CD4-positive, alpha-beta memory T cell (primary cell): ENCODE data around the gene CBLN3. TPM values are rescaled to one million over a fixed set of nuclear protein-coding genes. Genes with fewer than 3 reads are reported as not detected.

ENCODE experiments used
- CTCF ChIA-PET: fragments of 350-600 bp; sonication (Branson Sonifier 250); formaldehyde crosslinking; loops from one replicate; lab custom pipeline; 2021; ENCODE audit warnings: inconsistent platforms; ENCODE audit not compliant: partially characterized antibody; lab: Charles Lee
- POLR2A ChIA-PET: fragments of 350-600 bp; sonication (Branson Sonifier 250); formaldehyde crosslinking; loops from one replicate; lab custom pipeline; 2021; ENCODE audit not compliant: partially characterized antibody; lab: Charles Lee
- DNase-seq, 5 donors: peaks; one replicate each; pipeline versions ENCODE4 v3.0.0 to v3.0.0-alpha.2; 2020 to 2022; ENCODE audit warnings: mixed read lengths in 1 of 5
- H3K27ac ChIP-seq: one replicate; pipeline ENCODE4 v1.7.0; 2013; ENCODE audit warnings: low read depth, low read length
- H3K27me3 ChIP-seq: 2 replicates; pipeline ENCODE4 v1.7.0; 2013; ENCODE audit warnings: mild to moderate bottlenecking, low read length, moderate library complexity; ENCODE audit not compliant: insufficient read depth
- H3K36me3 ChIP-seq: 2 replicates; pipeline ENCODE4 v1.7.0; 2013; ENCODE audit warnings: mild to moderate bottlenecking, low read length, moderate library complexity; ENCODE audit not compliant: insufficient read depth
- H3K4me1 ChIP-seq: 2 replicates; pipeline ENCODE4 v1.7.0; 2013; ENCODE audit warnings: mild to moderate bottlenecking, low read length, moderate library complexity; ENCODE audit not compliant: insufficient read depth
- H3K4me3 ChIP-seq, 2 donors: one replicate each; pipeline ENCODE4 v1.7.0; 2013; ENCODE audit warnings: low read length in 2 of 2, mild to moderate bottlenecking in 1 of 2
- H3K9me3 ChIP-seq, 2 donors: one replicate each; pipeline ENCODE4 v1.7.0; 2013; ENCODE audit warnings: low read length in 2 of 2, control low read depth in 1 of 2; ENCODE audit not compliant: control insufficient read depth in 1 of 2
- H3K27ac Mint-ChIP-seq, 7 donors: one replicate each; pipeline ENCODE4 v1.8.0; 2020 to 2021; ENCODE audit warnings: mixed read lengths in 7 of 7, mild to moderate bottlenecking in 6 of 7, inconsistent platforms in 3 of 7, moderate library complexity in 3 of 7
- H3K27me3 Mint-ChIP-seq, 2 donors: one replicate each; pipeline ENCODE4 v1.8.0; 2020 to 2021; ENCODE audit warnings: mixed read lengths in 2 of 2
- H3K36me3 Mint-ChIP-seq, 2 donors: one replicate each; pipeline ENCODE4 v1.8.0; 2020 to 2021; ENCODE audit warnings: mixed read lengths in 2 of 2, inconsistent platforms in 1 of 2, mild to moderate bottlenecking in 1 of 2
- H3K4me1 Mint-ChIP-seq, 4 donors: one replicate each; pipeline ENCODE4 v1.8.0; 2020 to 2021; ENCODE audit warnings: mixed read lengths in 4 of 4, mild to moderate bottlenecking in 1 of 4
- H3K4me3 Mint-ChIP-seq, 8 donors: one replicate each; pipeline ENCODE4 v1.8.0; 2020 to 2021; ENCODE audit warnings: mixed read lengths in 8 of 8, mild to moderate bottlenecking in 7 of 8, moderate library complexity in 6 of 8, inconsistent platforms in 3 of 8
- H3K9me3 Mint-ChIP-seq, 8 donors: one replicate each; pipeline ENCODE4 v1.8.0; 2020 to 2021; ENCODE audit warnings: mixed read lengths in 8 of 8, mild to moderate bottlenecking in 5 of 8, inconsistent platforms in 3 of 8, moderate library complexity in 1 of 8
- intact Hi-C: fragments of 100-400 bp; cut with micrococcal nuclease; formaldehyde crosslinking; loops from one replicate; pipeline ENCODE4 v1.15.1; 2023
- polyA plus RNA-seq, 2 donors: library from polyadenylated mRNA; unstranded; fragments of 300-500 nt; fragmentation: Illumina TruSeq; gene quantifications; one replicate each; pipeline ENCODE4 v1.2.3, GENCODE V29; 2021
- total RNA-seq, 2 experiments: library from RNA; stranded (reverse); gene quantifications; one replicate each; pipeline ENCODE4 v1.2.3, GENCODE V29; 2021

CBLN3 gene
- total and polyA plus RNA-seq, 4 experiments from 2014 or later: 0.41 to 6.1 (median 3.8) TPM; not detected in 1

DNA sequence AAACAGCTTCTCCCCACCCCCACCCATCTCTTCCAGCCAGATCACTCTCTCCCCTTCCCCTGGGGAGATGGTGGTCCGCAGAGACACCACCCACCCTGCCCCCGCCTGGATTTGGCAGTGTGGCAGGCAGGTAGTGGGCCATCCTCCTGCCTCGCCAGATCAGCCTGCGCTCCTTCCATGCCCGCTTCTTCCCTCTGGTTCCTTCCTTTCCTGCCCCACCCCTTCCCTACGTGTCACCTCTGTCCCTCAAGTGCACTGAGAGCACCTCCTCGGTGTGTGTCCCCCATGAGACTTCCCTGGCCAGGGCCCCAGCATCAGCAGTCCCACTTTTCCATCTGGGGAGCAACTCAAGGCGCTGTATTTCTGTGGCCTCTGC is 30.0 kb downstream of the CBLN3 start:
- CTCF ChIA-PET: interaction anchor here (1.5 kb wide), 1 partner anchor 66 kb away, joined by 7 read pairs; no protein-coding TSS in a partner anchor
- H3K36me3 Mint-ChIP-seq: no peaks in the 10 kb centered on the region
- no peak overlapping the region for H3K27ac Mint-ChIP-seq
- no peaks in the 10 kb centered on the region for H3K27me3 ChIP-seq
- peak overlapping the region in 1 of 2 donors; percentile 24 for H3K4me3 ChIP-seq
- peaks cover 9% of the 10 kb centered on the region for H3K4me1 ChIP-seq
- DNase-seq: no peak
- intact Hi-C loops: no loop called here
- H3K4me3 Mint-ChIP-seq: peak overlapping the region; percentile 67 to 81 (median 71)
- H3K4me1 Mint-ChIP-seq: peaks cover 4 to 13% (median 6%) of the 10 kb centered on the region in 4 donors
- no peaks in the 10 kb centered on the region for H3K9me3 ChIP-seq
- H3K36me3 ChIP-seq: no peaks in the 10 kb centered on the region
- POLR2A ChIA-PET: interaction anchor here (1.4 kb wide), 1 partner anchor 31 kb away, joined by 5 read pairs; the partner anchor contains the start of genes CBLN3 and KHNYN
- H3K27ac ChIP-seq: no peak overlapping the region
- peaks cover 4 to 5% of the 10 kb centered on the region in 2 donors for H3K27me3 Mint-ChIP-seq
- H3K9me3 Mint-ChIP-seq: no peaks in the 10 kb centered on the region

DNA sequence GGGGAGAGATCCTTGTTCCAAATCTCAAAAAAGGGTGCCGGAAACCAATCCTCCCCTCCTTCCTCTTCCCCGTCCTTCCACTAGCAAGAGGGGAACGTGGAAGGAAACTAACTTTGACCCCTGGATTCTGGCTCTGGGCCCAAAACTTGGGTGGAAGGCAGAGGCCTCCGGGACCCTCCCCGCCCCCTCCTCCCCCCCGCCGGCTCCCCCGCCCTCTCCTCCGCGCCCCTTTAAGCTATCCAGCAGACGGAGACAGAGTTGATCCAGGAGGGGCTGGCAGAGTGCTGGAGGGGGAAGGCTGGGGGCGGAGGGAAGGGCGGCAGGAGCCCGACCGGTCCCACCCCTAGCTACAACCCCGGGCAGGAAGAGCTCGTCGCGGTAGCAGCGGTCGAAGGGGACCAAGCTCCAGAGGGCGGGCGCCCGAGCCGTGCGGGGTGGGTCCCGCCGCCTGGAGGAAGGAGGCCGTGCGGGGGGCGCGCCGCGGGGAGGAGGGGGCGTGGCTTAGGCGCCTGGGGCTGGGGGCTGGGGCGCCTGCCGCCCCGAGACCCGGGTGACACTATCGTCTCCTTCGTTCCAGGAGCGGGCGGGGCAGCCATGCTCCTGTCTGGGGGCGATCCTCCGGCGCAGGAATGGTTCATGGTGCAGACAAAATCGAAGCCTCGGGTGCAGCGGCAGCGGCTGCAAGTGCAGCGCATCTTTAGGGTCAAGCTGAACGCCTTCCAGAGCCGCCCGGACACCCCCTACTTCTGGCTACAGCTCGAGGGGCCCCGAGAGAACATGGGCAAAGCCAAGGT is 30.6 kb downstream of the CBLN3 start, which contains the start of gene NYNRIN:
Gene NYNRIN (plus strand): TSS at position 351 of the 794 bp plus-strand sequence. CDS start 244 bp downstream, at position 595.
- no peaks in the 10 kb centered on the region for H3K36me3 Mint-ChIP-seq
- H3K27me3 Mint-ChIP-seq: peaks cover 4 to 5% of the 10 kb centered on the region in 2 donors
- ChIA-PET POLR2A (interaction anchor here (0.7 to 1.4 kb wide), 2 partner anchors 31 to 43 kb away, joined by 3 to 5 read pairs; partner anchors contain the start of genes CBLN3 and KHNYN), CTCF (interaction anchor here (1.5 kb wide), 1 partner anchor 65 kb away, joined by 7 read pairs; no protein-coding TSS in a partner anchor)
- Histone ChIP-seq H3K36me3 (no peaks in the 10 kb centered on the region), H3K27ac (no peak within 1 kb of the TSS), H3K27me3 (no peaks in the 10 kb centered on the region), H3K9me3 (no peaks in the 10 kb centered on the region), H3K4me3 (peak within 1 kb of the TSS in 1 of 2 donors; percentile 24), H3K4me1 (peaks cover 9% of the 10 kb centered on the region)
- peaks cover 4 to 13% (median 6%) of the 10 kb centered on the region in 4 donors for H3K4me1 Mint-ChIP-seq
- H3K9me3 Mint-ChIP-seq: no peaks in the 10 kb centered on the region
- DNase-seq: peak in 4 of 5 donors; percentile 21 to 32 (median 22)
- peak within 1 kb of the TSS in 2 of 7 donors; percentile 46 to 47 for H3K27ac Mint-ChIP-seq
- peak within 1 kb of the TSS; percentile 67 to 81 (median 71) for H3K4me3 Mint-ChIP-seq
- intact Hi-C loops: no loop called here

DNA sequence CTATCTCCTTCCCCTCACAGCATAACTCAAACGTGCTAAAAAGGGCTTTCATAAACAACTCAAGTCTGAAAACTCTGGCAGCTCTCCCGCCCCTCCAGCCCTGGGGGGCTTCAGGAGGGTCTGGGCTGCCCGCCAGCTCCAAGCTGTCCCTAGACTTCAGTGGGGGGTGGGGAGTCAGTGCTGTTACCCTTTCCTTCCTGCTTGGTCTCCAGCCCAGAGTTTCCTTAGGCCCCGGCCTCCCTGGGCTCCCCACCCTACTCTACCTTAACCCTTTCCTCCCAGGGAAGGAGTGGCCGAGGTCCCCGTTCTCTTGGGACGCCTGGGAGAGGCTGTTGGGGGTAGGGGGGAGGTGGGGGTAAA is 31.2 kb downstream of the CBLN3 start:
- no peak overlapping the region for H3K4me3 Mint-ChIP-seq
- H3K4me3 ChIP-seq: no peak overlapping the region
- no peaks in the 10 kb centered on the region for H3K36me3 Mint-ChIP-seq
- peaks cover 9% of the 10 kb centered on the region for H3K4me1 ChIP-seq
- CTCF ChIA-PET: interaction anchor here (1.5 kb wide), 1 partner anchor 65 kb away, joined by 7 read pairs; no protein-coding TSS in a partner anchor
- no peaks in the 10 kb centered on the region for H3K36me3 ChIP-seq
- intact Hi-C loops: no loop called here
- DNase-seq: no peak
- no peak overlapping the region for H3K27ac ChIP-seq
- H3K27ac Mint-ChIP-seq: no peak overlapping the region
- no peaks in the 10 kb centered on the region for H3K27me3 ChIP-seq
- peaks cover 4 to 13% (median 6%) of the 10 kb centered on the region in 4 donors for H3K4me1 Mint-ChIP-seq
- POLR2A ChIA-PET: interaction anchor here (0.7 to 1.4 kb wide), 2 partner anchors 32 to 44 kb away, joined by 3 to 5 read pairs; partner anchors contain the start of genes CBLN3 and KHNYN
- no peaks in the 10 kb centered on the region for H3K9me3 Mint-ChIP-seq
- no peaks in the 10 kb centered on the region for H3K9me3 ChIP-seq
- peaks cover 4% of the 10 kb centered on the region in 2 donors for H3K27me3 Mint-ChIP-seq

DNA sequence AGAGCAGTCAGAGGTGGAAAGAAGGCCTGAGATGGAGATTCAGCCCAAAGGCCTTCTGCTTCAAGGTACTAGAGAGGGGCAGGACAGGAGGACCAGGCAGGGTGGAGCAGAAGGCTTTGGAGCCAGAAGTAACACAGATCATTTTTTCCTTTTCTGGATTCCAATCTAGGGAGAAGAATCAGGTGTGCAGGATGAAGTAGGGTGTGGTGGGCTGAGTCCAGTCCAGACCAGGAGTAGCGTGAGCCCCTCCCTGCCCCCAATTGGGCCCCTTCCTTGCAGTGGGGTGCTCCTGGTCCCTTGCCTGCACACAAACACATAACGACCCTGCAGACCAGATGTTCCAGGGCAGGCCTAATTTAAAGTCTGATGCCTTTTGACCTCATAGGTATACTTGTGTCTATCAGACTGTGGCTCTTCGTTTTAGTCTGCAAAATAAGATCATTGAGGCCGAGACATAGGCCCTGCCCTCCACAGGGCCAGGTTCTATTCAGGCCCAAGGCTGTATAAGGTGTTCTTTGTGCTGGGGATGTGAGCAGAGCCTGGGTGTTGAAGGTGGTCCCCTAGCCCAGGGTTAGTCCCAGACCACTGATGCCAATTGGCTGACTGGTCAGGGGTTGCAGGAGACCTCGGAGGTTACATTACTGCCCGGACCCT is 31.7 kb downstream of the CBLN3 start:
- POLR2A ChIA-PET: no interaction called here
- peaks cover 4% of the 10 kb centered on the region in 2 donors for H3K27me3 Mint-ChIP-seq
- DNase-seq: no peak
- intact Hi-C loops: no loop called here
- no peak overlapping the region for H3K27ac ChIP-seq
- H3K36me3 Mint-ChIP-seq: no peaks in the 10 kb centered on the region
- no peak overlapping the region for H3K4me3 ChIP-seq
- H3K27me3 ChIP-seq: no peaks in the 10 kb centered on the region
- CTCF ChIA-PET: interaction anchor here (1.1 to 1.9 kb wide), 2 partner anchors 34 to 64 kb away, joined by 3 to 4 read pairs; no protein-coding TSS in a partner anchor
- peaks cover 9% of the 10 kb centered on the region for H3K4me1 ChIP-seq
- no peaks in the 10 kb centered on the region for H3K9me3 Mint-ChIP-seq
- H3K27ac Mint-ChIP-seq: peak overlapping the region in 3 of 7 donors; percentile 46 to 58 (median 47)
- peaks cover 4 to 13% (median 6%) of the 10 kb centered on the region in 4 donors for H3K4me1 Mint-ChIP-seq
- H3K36me3 ChIP-seq: no peaks in the 10 kb centered on the region
- H3K4me3 Mint-ChIP-seq: peak overlapping the region in 6 of 8 donors; percentile 11 to 71 (median 54)
- H3K9me3 ChIP-seq: no peaks in the 10 kb centered on the region

DNA sequence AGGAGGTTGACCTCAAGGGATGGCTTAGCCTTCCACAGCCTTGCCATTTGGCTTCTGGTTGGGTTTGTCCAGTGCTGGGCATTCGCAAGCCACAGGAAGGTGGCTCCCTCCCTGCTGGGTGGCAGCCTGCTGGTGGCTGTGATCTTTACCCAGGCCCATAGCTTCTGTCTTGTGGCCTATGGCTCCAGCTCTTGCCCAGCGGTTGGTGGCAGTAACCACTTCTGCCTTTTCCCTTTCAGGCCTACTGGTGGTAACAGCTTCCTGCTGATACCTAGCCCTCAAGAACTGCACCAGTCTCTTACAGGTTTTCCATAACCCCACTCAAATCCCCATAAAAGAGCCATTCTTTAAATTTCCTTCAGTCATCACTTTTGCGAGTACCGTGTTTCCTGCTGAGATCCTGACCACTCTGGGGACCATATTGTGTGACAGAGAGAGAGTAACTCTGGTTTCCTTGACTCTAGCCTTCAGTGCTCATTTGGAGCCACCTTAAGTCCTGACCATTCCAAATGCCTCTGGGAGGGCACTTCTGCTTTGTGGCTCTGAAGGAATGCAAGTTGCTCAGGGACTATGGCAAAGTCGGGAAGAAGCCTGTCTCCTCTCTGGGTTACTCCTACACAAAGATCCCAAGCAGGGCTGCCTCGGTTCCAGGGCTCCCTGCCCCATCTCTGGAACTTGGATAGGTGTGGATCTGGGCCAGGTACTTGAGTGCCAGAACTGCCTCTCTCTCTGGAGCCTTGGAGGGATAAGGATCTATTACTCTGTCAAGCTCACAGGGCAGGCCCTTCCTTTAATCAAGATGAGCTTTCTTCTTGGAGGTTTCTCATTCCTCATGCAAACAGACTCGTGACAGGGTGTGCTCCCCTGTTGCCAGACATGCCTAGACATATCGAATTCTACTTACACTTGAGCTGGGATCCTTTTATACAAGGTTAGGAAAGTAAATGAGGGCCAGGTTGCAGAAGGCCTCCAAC is 33.6 kb downstream of the CBLN3 start:
- DNase-seq: no peak
- Histone ChIP-seq H3K27ac (no peak overlapping the region), H3K36me3 (no peaks in the 10 kb centered on the region), H3K27me3 (peaks cover 5% of the 10 kb centered on the region), H3K4me3 (no peak overlapping the region), H3K9me3 (no peaks in the 10 kb centered on the region), H3K4me1 (peaks cover 9% of the 10 kb centered on the region)
- no peaks in the 10 kb centered on the region for H3K9me3 Mint-ChIP-seq
- intact Hi-C loops: no loop called here
- peaks cover 10% of the 10 kb centered on the region in 2 donors for H3K27me3 Mint-ChIP-seq
- H3K27ac Mint-ChIP-seq: no peak overlapping the region
- peaks cover 4 to 13% (median 6%) of the 10 kb centered on the region in 4 donors for H3K4me1 Mint-ChIP-seq
- H3K4me3 Mint-ChIP-seq: peak overlapping the region in 1 of 8 donors; percentile 6
- POLR2A ChIA-PET: no interaction called here
- no peaks in the 10 kb centered on the region for H3K36me3 Mint-ChIP-seq
- CTCF ChIA-PET: interaction anchor here (1.9 kb wide), 1 partner anchor 62 kb away, joined by 4 read pairs; no protein-coding TSS in a partner anchor

DNA sequence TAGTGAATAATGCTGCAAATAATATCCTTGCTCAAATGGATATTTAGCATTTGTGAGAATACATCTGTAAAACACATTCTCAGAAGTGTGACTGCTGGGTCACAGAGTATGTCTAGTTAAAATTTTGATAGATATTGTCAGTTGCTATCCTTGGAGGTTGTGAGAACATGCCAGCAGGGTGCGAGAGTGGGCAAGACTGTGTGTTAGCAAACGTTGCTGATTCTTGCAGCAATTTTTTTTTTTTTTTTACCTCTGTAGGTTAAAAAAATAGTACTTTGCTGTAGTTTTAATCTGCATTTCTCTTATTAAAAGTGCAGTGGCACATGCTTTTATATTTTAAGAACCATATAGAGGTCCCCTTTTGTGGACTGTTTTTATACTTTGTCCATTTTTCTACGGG is 35.2 kb downstream of the CBLN3 start:
- H3K27me3 ChIP-seq: peaks cover 5% of the 10 kb centered on the region
- Mint-ChIP-seq H3K36me3 (no peaks in the 10 kb centered on the region), H3K4me1 (peaks cover 0 to 2% (median 1%) of the 10 kb centered on the region in 4 donors), H3K27ac (no peak overlapping the region), H3K27me3 (peaks cover 11 to 16% of the 10 kb centered on the region in 2 donors), H3K9me3 (no peaks in the 10 kb centered on the region), H3K4me3 (no peak overlapping the region)
- intact Hi-C loops: no loop called here
- ChIA-PET CTCF (no interaction called here), POLR2A (no interaction called here)
- H3K9me3 ChIP-seq: no peaks in the 10 kb centered on the region
- H3K36me3 ChIP-seq: no peaks in the 10 kb centered on the region
- no peak for DNase-seq
- H3K4me1 ChIP-seq: peaks cover 2% of the 10 kb centered on the region
- no peak overlapping the region for H3K27ac ChIP-seq
- H3K4me3 ChIP-seq: no peak overlapping the region
